HUES6 (cell line): ENCODE results near the gene IL1R1.

Source experiments
- H3K27ac ChIP-seq: 2 replicates; pipeline ENCODE4 v1.7.0; 2013; ENCODE audit warnings: low read depth, mild to moderate bottlenecking, low read length, inconsistent platforms
- H3K27me3 ChIP-seq: 2 replicates; pipeline ENCODE4 v1.6.1; 2013; ENCODE audit warnings: low read length; ENCODE audit not compliant: control insufficient read depth, insufficient read depth
- H3K36me3 ChIP-seq: 2 replicates; pipeline ENCODE4 v1.6.1; 2013; ENCODE audit warnings: low read length; ENCODE audit not compliant: control insufficient read depth, insufficient read depth
- H3K4me1 ChIP-seq: 2 replicates; pipeline ENCODE4 v1.6.1; 2013; ENCODE audit warnings: low read length; ENCODE audit not compliant: control insufficient read depth, insufficient read depth
- H3K4me3 ChIP-seq: 2 replicates; pipeline ENCODE4 v1.5.1; 2013; ENCODE audit warnings: low read depth, low read length
- H3K9ac ChIP-seq: one replicate; pipeline ENCODE4 v1.6.1; 2013; ENCODE audit warnings: mild to moderate bottlenecking, low read length
- H3K9me3 ChIP-seq: 2 replicates; pipeline ENCODE4 v1.6.1; 2013; ENCODE audit warnings: low read depth, low read length; ENCODE audit not compliant: control insufficient read depth, insufficient read depth

The IL1R1 gene

GRCh38 chr2:102112692-102113665 lies 29.6 kb upstream of the IL1R1 start:
- Histone ChIP-seq H3K27me3 (no peaks in the 10 kb centered on the region), H3K4me1 (peaks cover 11% of the 10 kb centered on the region), H3K4me3 (no peak overlapping the region), H3K36me3 (no peaks in the 10 kb centered on the region), H3K9ac (no peak overlapping the region), H3K9me3 (no peaks in the 10 kb centered on the region), H3K27ac (no peak overlapping the region)

GRCh38 chr2:102114290-102114721 lies 28.2 kb upstream of the IL1R1 start:
- Histone ChIP-seq H3K27ac (no peak overlapping the region), H3K9me3 (no peaks in the 10 kb centered on the region), H3K4me1 (peaks cover 11% of the 10 kb centered on the region), H3K36me3 (no peaks in the 10 kb centered on the region), H3K27me3 (no peaks in the 10 kb centered on the region), H3K9ac (no peak overlapping the region), H3K4me3 (no peak overlapping the region)

GRCh38 chr2:102114851-102115497 lies 27.6 kb upstream of the IL1R1 start:
- no peaks in the 10 kb centered on the region for H3K27me3 ChIP-seq
- peaks cover 11% of the 10 kb centered on the region for H3K4me1 ChIP-seq

GRCh38 chr2:102116630-102117471 lies 25.7 kb upstream of the IL1R1 start:
- Histone ChIP-seq H3K4me3 (no peak overlapping the region), H3K36me3 (no peaks in the 10 kb centered on the region), H3K4me1 (peaks cover 7% of the 10 kb centered on the region), H3K9me3 (no peaks in the 10 kb centered on the region), H3K9ac (no peak overlapping the region), H3K27ac (no peak overlapping the region), H3K27me3 (no peaks in the 10 kb centered on the region)

More at GRCh38 chr2:102114851-102115497, 27.6 kb upstream of the IL1R1 start:
- no peak overlapping the region for H3K4me3 ChIP-seq
- no peaks in the 10 kb centered on the region for H3K36me3 ChIP-seq
- no peak overlapping the region for H3K27ac ChIP-seq
- H3K9me3 ChIP-seq, result no peaks in the 10 kb centered on the region
- no peak overlapping the region for H3K9ac ChIP-seq

- Histone ChIP-seq H3K4me3 (no peak overlapping the region), H3K4me1 (peaks cover under 1% of the 10 kb centered on the region; the same call in 1 of the 2 replicates), H3K9me3 (no peaks in the 10 kb centered on the region), H3K27ac (no peak overlapping the region), H3K27me3 (no peaks in the 10 kb centered on the region), H3K9ac (no peak overlapping the region), H3K36me3 (no peaks in the 10 kb centered on the region)
Measured at GRCh38 chr2:102117472-102117858, 25.1 kb upstream of the IL1R1 start.

- no peaks in the 10 kb centered on the region for H3K27me3 ChIP-seq
- no peak overlapping the region for H3K9ac ChIP-seq
- no peak overlapping the region for H3K27ac ChIP-seq
- H3K4me3 ChIP-seq, result no peak overlapping the region
- H3K9me3 ChIP-seq, result no peaks in the 10 kb centered on the region
- no peaks in the 10 kb centered on the region for H3K4me1 ChIP-seq
- H3K36me3 ChIP-seq, result no peaks in the 10 kb centered on the region
Measured at GRCh38 chr2:102119255-102119654, 23.3 kb upstream of the IL1R1 start.

- H3K27ac ChIP-seq, result no peak overlapping the region
- H3K9me3 ChIP-seq, result no peaks in the 10 kb centered on the region
- H3K9ac ChIP-seq, result no peak overlapping the region
- no peaks in the 10 kb centered on the region for H3K36me3 ChIP-seq
- H3K4me1 ChIP-seq, result no peaks in the 10 kb centered on the region
- H3K4me3 ChIP-seq, result no peak overlapping the region
- H3K27me3 ChIP-seq, result no peaks in the 10 kb centered on the region
Measured at GRCh38 chr2:102120261-102120660, 22.3 kb upstream of the IL1R1 start.

- H3K9ac ChIP-seq, result no peak overlapping the region
- H3K9me3 ChIP-seq, result no peaks in the 10 kb centered on the region
- H3K27me3 ChIP-seq, result no peaks in the 10 kb centered on the region
- no peaks in the 10 kb centered on the region for H3K36me3 ChIP-seq
- H3K27ac ChIP-seq, result no peak overlapping the region
- H3K4me1 ChIP-seq, result no peaks in the 10 kb centered on the region
- H3K4me3 ChIP-seq, result no peak overlapping the region
Measured at GRCh38 chr2:102120701-102121159, 21.8 kb upstream of the IL1R1 start.

GRCh38 chr2:102122115-102122514 lies 20.4 kb upstream of the IL1R1 start:
- no peaks in the 10 kb centered on the region for H3K4me1 ChIP-seq
- no peak overlapping the region for H3K27ac ChIP-seq
- H3K36me3 ChIP-seq, result no peaks in the 10 kb centered on the region
- H3K4me3 ChIP-seq, result no peak overlapping the region
- no peaks in the 10 kb centered on the region for H3K9me3 ChIP-seq
- H3K9ac ChIP-seq, result no peak overlapping the region
- H3K27me3 ChIP-seq, result no peaks in the 10 kb centered on the region

GRCh38 chr2:102122909-102123308 lies 19.6 kb upstream of the IL1R1 start:
- H3K4me3 ChIP-seq, result no peak overlapping the region
- no peak overlapping the region for H3K9ac ChIP-seq
- H3K9me3 ChIP-seq, result no peaks in the 10 kb centered on the region
- H3K4me1 ChIP-seq, result no peaks in the 10 kb centered on the region
- no peaks in the 10 kb centered on the region for H3K27me3 ChIP-seq
- no peaks in the 10 kb centered on the region for H3K36me3 ChIP-seq
- H3K27ac ChIP-seq, result no peak overlapping the region
